ENCODE data around the gene MBNL2. TPM values are rescaled to one million over a fixed set of nuclear protein-coding genes. Genes with fewer than 3 reads are reported as not detected.

MBNL2 gene, protein sequence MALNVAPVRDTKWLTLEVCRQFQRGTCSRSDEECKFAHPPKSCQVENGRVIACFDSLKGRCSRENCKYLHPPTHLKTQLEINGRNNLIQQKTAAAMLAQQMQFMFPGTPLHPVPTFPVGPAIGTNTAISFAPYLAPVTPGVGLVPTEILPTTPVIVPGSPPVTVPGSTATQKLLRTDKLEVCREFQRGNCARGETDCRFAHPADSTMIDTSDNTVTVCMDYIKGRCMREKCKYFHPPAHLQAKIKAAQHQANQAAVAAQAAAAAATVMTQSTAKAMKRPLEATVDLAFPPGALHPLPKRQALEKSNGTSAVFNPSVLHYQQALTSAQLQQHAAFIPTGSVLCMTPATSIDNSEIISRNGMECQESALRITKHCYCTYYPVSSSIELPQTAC
- 31.4 TPM for total RNA-seq

GRCh38 chr13:97221989-97222700 lies at the start of gene MBNL2:
MBNL2 (plus strand) TSS chr13:97222333; CDS start chr13:97276236, 53,903 bp downstream.

DNA sequence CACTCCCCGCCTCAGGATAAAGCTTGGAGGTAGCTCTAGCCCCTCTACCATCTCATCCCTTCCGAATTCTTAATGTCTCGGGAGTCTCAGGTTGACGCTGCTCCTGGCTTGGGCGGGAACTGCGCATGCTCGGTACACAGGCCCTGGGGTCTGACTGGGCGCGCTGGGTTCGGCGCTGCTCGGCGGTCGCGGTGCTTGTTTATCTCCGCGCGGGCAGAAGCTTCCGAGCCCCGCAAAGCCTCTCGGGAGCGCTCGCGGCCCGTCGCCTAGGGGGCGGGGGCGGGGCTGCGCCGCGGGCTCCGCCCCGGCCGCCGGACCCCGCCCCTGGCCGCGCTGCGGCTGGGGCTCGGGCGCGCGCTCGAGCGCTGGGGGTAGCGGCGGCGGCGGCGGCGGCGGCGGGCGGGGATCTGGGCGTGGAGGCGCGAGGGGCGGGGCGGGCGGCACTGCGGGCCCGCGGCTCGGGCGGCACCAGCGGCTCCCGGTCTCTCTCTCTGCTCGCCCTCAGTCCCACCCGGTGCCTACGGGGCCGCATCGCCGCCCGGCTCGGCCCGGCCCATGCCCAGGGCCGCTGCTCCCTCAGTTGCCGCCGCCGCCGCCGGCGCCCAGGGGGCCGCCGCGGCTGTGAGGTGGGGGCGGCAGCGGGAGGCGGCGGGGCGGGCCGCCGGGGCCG lies 211.7 kb downstream of the MBNL2 start, which contains the start of gene RAP2A:
RAP2A (plus strand) TSS at position 443 of the 670 bp plus-strand sequence. CDS start 302 bp downstream, outside the sequence.

Small RNA genes within 50 kb of the gene (small RNA-seq; reads per million reads assigned to genes)
- not detected for gene AL442067.1
- not detected for gene RNA5SP37

Other genes with a start within 250 kb of the MBNL2 start
- 3.0 TPM for gene OXGR1, start 227.9 kb upstream of the MBNL2 start, total RNA-seq
- gene RAP2A, start 211.8 kb downstream of the MBNL2 start, total RNA-seq = 217 TPM